Gastrocnemius medialis (tissue), 4 donors: ENCODE measurements around the gene DENND1A. TPM values are rescaled to one million over a fixed set of nuclear protein-coding genes. Genes with fewer than 3 reads are reported as not detected.

ENCODE experiments used
- ATAC-seq, 2 donors: fragments of 150-250 bp; one replicate each; pipeline ENCODE4 v1.9.1; 2016
- DNase-seq, 2 donors: peaks; one replicate each; pipeline ENCODE4 v3.0.0-alpha.2; 2019
- H3K27ac ChIP-seq, 4 donors: fragments of 200-600 bp; sonication (generic); 1 replicate in 1 of 4; 2 replicates in 3 of 4; pipeline ENCODE4 v1.5.1; 2016 to 2018; ENCODE audit warnings: mild to moderate bottlenecking in 2 of 4, moderate library complexity in 1 of 4
- H3K27me3 ChIP-seq, 3 donors: fragments of 200-600 bp; sonication (generic) in 2 of 3; 1 replicate in 1 of 3; 2 replicates in 2 of 3; pipeline versions ENCODE4 v1.5.1 to v1.6.0; 2016 to 2019; ENCODE audit warnings: mild to moderate bottlenecking in 1 of 3, moderate library complexity in 1 of 3
- H3K36me3 ChIP-seq, 2 donors: fragments of 200-600 bp; sonication (generic) in 1 of 2; one replicate each; pipeline ENCODE4 v1.5.1; 2017 to 2018
- H3K4me1 ChIP-seq, 2 donors: fragments of 200-600 bp; sonication (generic) in 1 of 2; one replicate each; pipeline ENCODE4 v1.5.1; 2016 to 2017; ENCODE audit warnings: mild to moderate bottlenecking in 2 of 2
- H3K4me3 ChIP-seq, 4 donors: fragments of 200-600 bp; sonication (generic) in 3 of 4; 1 replicate in 1 of 4; 2 replicates in 3 of 4; pipeline ENCODE4 v1.5.1; 2016 to 2019; ENCODE audit warnings: mild to moderate bottlenecking in 2 of 4
- H3K9me3 ChIP-seq, 3 donors: fragments of 200-600 bp; sonication (generic) in 2 of 3; 1 replicate in 1 of 3; 2 replicates in 2 of 3; pipeline ENCODE4 v1.5.1; 2016 to 2019
- POLR2A ChIP-seq, 2 donors: fragments of 450-650 bp; IDR thresholded peaks; one replicate each; pipeline ENCODE4 v1.6.1; 2017; ENCODE audit warnings: antibody characterized with exemption in 2 of 2, mild to moderate bottlenecking in 2 of 2, moderate library complexity in 2 of 2
- in situ Hi-C, 4 donors: fragments of 200-750 bp; cut with MboI; loops; one replicate each; pipeline versions ENCODE4 v1.15.0 to v1.8.0; 2017; ENCODE audit warnings: low sequenced_read_pairs in 4 of 4
- intact Hi-C: fragments of 100-400 bp; cut with DNase I; formaldehyde crosslinking; loops from one replicate; pipeline ENCODE4 v1.15.1; 2023; ENCODE audit warnings: low total_unique reads
- total RNA-seq, 4 donors: library from RNA; depleted of rRNA; stranded (reverse); fragments of >200 nt; gene quantifications; one replicate each; pipeline versions ENCODE4 v1.1.0 to v1.2.3, GENCODE V29; 2016
- TF ChIP-seq, protein P1 (sequence below), 5 experiments: fragments of 450-650 bp in 3 of 5; fragments of 200-600 bp in 2 of 5; sonication (generic) in 2 of 5; IDR thresholded peaks in 4 of 5; conservative IDR thresholded peaks in 1 of 5; 1 replicate in 4 of 5; 2 replicates in 1 of 5; pipeline ENCODE4 v1.5.1; 2016 to 2019; ENCODE audit warnings: antibody characterized with exemption in 5 of 5, mild to moderate bottlenecking in 3 of 5, moderate library complexity in 3 of 5

DENND1A gene
- total RNA-seq, 4 donors from 2014 or later, result 14.1 to 24.6 (median 16.4) TPM

GRCh38 chr9:123974471-123974870 is 44.5 kb upstream of the DENND1A start:
- DNase-seq, result no peak
- TF ChIP-seq, protein P1, sequence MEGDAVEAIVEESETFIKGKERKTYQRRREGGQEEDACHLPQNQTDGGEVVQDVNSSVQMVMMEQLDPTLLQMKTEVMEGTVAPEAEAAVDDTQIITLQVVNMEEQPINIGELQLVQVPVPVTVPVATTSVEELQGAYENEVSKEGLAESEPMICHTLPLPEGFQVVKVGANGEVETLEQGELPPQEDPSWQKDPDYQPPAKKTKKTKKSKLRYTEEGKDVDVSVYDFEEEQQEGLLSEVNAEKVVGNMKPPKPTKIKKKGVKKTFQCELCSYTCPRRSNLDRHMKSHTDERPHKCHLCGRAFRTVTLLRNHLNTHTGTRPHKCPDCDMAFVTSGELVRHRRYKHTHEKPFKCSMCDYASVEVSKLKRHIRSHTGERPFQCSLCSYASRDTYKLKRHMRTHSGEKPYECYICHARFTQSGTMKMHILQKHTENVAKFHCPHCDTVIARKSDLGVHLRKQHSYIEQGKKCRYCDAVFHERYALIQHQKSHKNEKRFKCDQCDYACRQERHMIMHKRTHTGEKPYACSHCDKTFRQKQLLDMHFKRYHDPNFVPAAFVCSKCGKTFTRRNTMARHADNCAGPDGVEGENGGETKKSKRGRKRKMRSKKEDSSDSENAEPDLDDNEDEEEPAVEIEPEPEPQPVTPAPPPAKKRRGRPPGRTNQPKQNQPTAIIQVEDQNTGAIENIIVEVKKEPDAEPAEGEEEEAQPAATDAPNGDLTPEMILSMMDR (IDR thresholded peaks at IDR 0.05 in 4 of 5, conservative IDR thresholded peaks at IDR 0.05 in 1 of 5), result no peak
- TF ChIP-seq POLR2A (IDR thresholded peaks at IDR 0.05), result no peak
- intact Hi-C loops (no loop called here), in situ Hi-C loops (no loop called here)
- H3K36me3 ChIP-seq, result no peaks in the 10 kb centered on the region
- H3K9me3 ChIP-seq, result no peaks in the 10 kb centered on the region
- no peak overlapping the region for H3K27ac ChIP-seq
- no peak for ATAC-seq
- no peak overlapping the region for H3K4me3 ChIP-seq
- peaks cover 0 to 10% (median 3%) of the 10 kb centered on the region in 3 donors for H3K27me3 ChIP-seq
- no peaks in the 10 kb centered on the region for H3K4me1 ChIP-seq

DNA sequence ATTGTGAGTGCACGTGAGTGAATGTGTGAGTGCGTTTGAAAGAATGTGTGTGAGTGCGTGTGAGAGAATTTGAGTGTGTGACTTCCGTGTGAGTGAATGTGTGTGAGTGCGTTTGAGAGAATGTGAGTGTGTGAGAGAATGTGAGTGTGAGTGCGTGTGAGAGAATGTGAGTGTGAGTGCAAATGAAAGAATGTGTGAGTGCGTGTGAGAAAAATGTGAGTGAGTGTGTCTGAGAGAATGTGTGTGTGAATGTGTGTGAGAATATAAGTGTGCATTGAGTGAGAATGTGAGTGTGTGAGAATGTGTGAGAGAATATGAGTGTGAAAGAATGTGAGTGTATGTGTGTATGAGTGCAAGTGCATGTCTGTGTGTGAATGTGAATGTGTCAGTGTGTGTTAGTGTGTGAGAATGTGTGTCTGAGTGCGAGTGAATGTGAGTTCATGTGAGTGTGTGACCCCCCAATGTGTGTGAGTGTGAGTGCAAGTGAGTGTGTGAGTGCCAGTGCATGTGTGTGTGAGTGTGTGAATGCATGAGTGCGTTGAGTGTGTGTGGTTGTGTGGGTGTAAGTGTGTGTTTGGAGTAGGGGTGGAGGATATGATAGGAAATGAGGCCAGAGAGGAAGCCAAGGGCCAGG is 43.8 kb upstream of the DENND1A start:
- H3K9me3 ChIP-seq, result no peaks in the 10 kb centered on the region
- no peak overlapping the region for H3K4me3 ChIP-seq
- ATAC-seq, result no peak
- DNase-seq, result no peak
- H3K36me3 ChIP-seq, result no peaks in the 10 kb centered on the region
- intact Hi-C loops, result no loop called here
- H3K27me3 ChIP-seq, result peaks cover under 1 to 6% (median 3%) of the 10 kb centered on the region in 3 donors
- in situ Hi-C loops, result no loop called here
- TF ChIP-seq, protein P1 (IDR thresholded peaks at IDR 0.05 in 4 of 5, conservative IDR thresholded peaks at IDR 0.05 in 1 of 5), result no peak
- no peak for TF ChIP-seq POLR2A (IDR thresholded peaks at IDR 0.05)
- H3K4me1 ChIP-seq, result no peaks in the 10 kb centered on the region
- no peak overlapping the region for H3K27ac ChIP-seq

DNA sequence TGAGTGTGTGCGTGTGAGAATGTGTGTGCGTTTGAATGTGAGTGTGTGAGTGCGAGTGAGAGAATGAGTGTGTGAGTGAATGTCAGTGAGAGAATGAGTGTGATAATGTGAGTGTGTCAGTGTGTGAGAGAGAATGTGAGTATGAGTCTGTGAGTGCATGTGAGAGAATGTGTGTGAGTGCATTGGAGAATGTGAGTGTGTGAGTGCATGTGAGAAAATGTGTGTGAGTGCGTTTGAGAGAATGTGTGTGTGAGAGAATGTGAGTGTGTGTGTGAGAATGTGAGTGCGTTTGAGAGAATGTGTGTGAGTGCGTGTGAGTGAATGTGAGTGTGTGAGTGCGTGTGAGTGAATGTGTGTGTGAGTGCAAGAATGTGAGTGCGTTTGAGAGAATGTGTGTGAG is 42.7 kb upstream of the DENND1A start:
- H3K36me3 ChIP-seq, result no peaks in the 10 kb centered on the region
- DNase-seq, result no peak
- H3K27me3 ChIP-seq, result peaks cover 3 to 9% (median 4%) of the 10 kb centered on the region in 3 donors
- H3K4me1 ChIP-seq, result no peaks in the 10 kb centered on the region
- no peak overlapping the region for H3K4me3 ChIP-seq
- intact Hi-C loops (no loop called here), in situ Hi-C loops (no loop called here)
- no peaks in the 10 kb centered on the region for H3K9me3 ChIP-seq
- ATAC-seq, result no peak
- TF ChIP-seq, protein P1 (IDR thresholded peaks at IDR 0.05 in 4 of 5, conservative IDR thresholded peaks at IDR 0.05 in 1 of 5), result no peak
- no peak for TF ChIP-seq POLR2A (IDR thresholded peaks at IDR 0.05)
- no peak overlapping the region for H3K27ac ChIP-seq

DNA sequence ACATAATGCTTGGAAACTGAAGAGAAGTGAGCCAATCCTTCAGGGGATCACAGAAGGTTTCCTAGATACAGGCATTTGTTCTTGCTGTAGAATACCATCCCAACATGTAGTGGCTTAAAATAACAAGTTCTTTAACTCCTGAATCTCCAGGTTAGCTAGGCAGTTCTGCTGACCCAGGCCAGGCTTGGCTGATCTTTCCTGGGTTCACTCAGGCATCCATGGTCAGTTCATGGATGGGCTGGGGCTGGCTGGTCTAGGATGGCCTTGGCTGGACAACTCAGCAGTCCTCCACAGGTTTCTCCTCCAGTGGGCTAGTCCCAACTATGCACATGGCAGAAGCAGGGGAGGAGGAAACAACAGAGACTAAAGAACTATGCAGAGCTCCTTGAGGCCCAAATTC is 37.4 kb upstream of the DENND1A start:
- peaks cover 3 to 9% (median 6%) of the 10 kb centered on the region in 3 donors for H3K27me3 ChIP-seq
- in situ Hi-C loops, result no loop called here
- no peak for ATAC-seq

More for the DNA sequence above, 37.4 kb upstream of the DENND1A start:
- intact Hi-C loops, result no loop called here
- DNase-seq, result no peak
- Histone ChIP-seq H3K4me3 (no peak overlapping the region), H3K27ac (no peak overlapping the region), H3K4me1 (no peaks in the 10 kb centered on the region), H3K36me3 (no peaks in the 10 kb centered on the region), H3K9me3 (no peaks in the 10 kb centered on the region)
- TF ChIP-seq, protein P1 (IDR thresholded peaks at IDR 0.05 in 4 of 5, conservative IDR thresholded peaks at IDR 0.05 in 1 of 5), result no peak
- no peak for TF ChIP-seq POLR2A (IDR thresholded peaks at IDR 0.05)
